ENCODE data around the gene MIF4GD. TPM values are rescaled to one million over a fixed set of nuclear protein-coding genes. Genes with fewer than 3 reads are reported as not detected.

The MIF4GD gene
- total and polyA plus RNA-seq, 9 of the 15 experiments (the other 6 are each of a cell fraction or from before 2014, with no cell fraction given) = 11.8 to 63.8 (median 28.1) TPM

DNA sequence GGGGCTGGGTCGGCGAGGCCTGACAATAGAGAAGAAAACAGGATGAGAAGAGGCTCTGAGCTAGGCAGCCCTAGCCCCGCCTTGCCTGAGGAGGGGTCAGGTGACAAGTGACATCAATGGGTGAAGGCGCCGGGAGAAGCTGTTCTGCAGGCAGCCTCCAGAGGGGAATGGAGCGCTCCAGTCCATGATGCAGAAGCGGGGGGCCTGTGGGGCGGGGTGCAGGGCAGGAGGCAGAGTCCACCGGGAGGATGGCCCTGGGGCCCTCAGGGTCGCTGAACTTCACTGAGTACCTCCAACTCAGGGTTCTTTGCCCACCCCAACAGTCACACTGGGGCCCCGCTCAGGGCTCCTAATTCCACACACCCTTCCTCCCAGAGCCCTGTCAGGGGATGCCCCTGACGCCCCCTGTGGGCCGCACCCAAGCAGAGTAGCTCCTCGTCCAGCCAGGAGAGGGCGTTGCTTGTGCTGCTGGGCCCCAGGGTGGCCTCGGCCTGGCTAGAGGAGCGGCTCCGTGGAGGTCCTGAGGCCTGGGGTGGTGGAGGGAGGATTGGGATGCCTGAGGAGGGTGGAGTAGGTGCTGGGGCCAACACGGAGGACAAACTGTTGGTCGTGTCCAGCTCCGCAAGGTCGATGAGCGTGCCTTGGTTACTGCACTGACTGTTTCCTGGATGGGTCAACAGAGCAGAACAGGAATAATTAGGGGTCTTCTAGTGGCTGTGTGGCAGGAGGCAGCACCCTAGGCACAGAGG, 30.5 kb downstream of the MIF4GD start (continued):
- TF ChIP-seq, protein P1, sequence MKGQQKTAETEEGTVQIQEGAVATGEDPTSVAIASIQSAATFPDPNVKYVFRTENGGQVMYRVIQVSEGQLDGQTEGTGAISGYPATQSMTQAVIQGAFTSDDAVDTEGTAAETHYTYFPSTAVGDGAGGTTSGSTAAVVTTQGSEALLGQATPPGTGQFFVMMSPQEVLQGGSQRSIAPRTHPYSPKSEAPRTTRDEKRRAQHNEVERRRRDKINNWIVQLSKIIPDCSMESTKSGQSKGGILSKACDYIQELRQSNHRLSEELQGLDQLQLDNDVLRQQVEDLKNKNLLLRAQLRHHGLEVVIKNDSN (CRISPR knock-in tag; IDR thresholded peaks at IDR 0.05) = peak; percentile 89
- no peak for TF ChIP-seq SRSF3 (IDR thresholded peaks at IDR 0.05; ENCODE audit: insufficient read depth, low read length)
- TF ChIP-seq PTTG1 (tag; IDR thresholded peaks at IDR 0.05; ENCODE audit: low read depth) = no peak
- no peak for TF ChIP-seq NCOA4 (IDR thresholded peaks at IDR 0.05; ENCODE audit: partially characterized antibody)
- TF ChIP-seq, protein P2, sequence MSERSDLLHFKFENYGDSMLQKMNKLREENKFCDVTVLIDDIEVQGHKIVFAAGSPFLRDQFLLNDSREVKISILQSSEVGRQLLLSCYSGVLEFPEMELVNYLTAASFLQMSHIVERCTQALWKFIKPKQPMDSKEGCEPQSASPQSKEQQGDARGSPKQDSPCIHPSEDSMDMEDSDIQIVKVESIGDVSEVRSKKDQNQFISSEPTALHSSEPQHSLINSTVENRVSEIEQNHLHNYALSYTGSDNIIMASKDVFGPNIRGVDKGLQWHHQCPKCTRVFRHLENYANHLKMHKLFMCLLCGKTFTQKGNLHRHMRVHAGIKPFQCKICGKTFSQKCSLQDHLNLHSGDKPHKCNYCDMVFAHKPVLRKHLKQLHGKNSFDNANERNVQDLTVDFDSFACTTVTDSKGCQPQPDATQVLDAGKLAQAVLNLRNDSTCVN (CRISPR knock-in tag; IDR thresholded peaks at IDR 0.05) = no peak
- no peak for TF ChIP-seq GTF2E2 (tag; IDR thresholded peaks at IDR 0.05)
- no peak for TF ChIP-seq ESRRA (IDR thresholded peaks at IDR 0.05; ENCODE audit: borderline replicate concordance, low read depth)
- TF ChIP-seq ZNF146 (CRISPR knock-in tag; IDR thresholded peaks at IDR 0.05; ENCODE audit: unreplicated experiment) = no peak
- TF ChIP-seq ZSCAN32 (CRISPR knock-in tag; IDR thresholded peaks at IDR 0.05) = no peak
- no peak for TF ChIP-seq ZC3H11A (IDR thresholded peaks at IDR 0.05; ENCODE audit: low read depth, low read length)
- no peak for TF ChIP-seq IRF2 (CRISPR knock-in tag; IDR thresholded peaks at IDR 0.05)
- TF ChIP-seq ZNF165 (CRISPR knock-in tag; IDR thresholded peaks at IDR 0.05; ENCODE audit: borderline replicate concordance) = no peak
- TF ChIP-seq, protein P3, sequence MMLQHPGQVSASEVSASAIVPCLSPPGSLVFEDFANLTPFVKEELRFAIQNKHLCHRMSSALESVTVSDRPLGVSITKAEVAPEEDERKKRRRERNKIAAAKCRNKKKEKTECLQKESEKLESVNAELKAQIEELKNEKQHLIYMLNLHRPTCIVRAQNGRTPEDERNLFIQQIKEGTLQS (IDR thresholded peaks at IDR 0.05) = peak; percentile 13; the same call in 1 of the 2 replicates
- TF ChIP-seq, protein P3 (CRISPR knock-in tag; conservative IDR thresholded peaks at IDR 0.05) = 0 out of 2 replicates have a peak, but pooled peaks have one; percentile 33
- no peak for TF ChIP-seq ZNF347 (CRISPR knock-in tag; IDR thresholded peaks at IDR 0.05; ENCODE audit: low read depth)
- TF ChIP-seq TAL1 (IDR thresholded peaks at IDR 0.05) = no peak
- TF ChIP-seq, protein P4, sequence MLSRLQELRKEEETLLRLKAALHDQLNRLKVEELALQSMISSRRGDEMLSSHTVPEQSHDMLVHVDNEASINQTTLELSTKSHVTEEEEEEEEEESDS (CRISPR knock-in tag; IDR thresholded peaks at IDR 0.05) = no peak
- TF ChIP-seq, protein P5, sequence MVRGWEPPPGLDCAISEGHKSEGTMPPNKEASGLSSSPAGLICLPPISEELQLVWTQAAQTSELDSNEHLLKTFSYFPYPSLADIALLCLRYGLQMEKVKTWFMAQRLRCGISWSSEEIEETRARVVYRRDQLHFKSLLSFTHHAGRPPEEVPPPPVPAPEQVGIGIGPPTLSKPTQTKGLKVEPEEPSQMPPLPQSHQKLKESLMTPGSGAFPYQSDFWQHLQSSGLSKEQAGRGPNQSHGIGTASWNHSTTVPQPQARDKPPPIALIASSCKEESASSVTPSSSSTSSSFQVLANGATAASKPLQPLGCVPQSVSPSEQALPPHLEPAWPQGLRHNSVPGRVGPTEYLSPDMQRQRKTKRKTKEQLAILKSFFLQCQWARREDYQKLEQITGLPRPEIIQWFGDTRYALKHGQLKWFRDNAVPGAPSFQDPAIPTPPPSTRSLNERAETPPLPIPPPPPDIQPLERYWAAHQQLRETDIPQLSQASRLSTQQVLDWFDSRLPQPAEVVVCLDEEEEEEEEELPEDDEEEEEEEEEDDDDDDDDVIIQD (CRISPR knock-in tag; IDR thresholded peaks at IDR 0.05) = no peak
- TF ChIP-seq CSDE1 (IDR thresholded peaks at IDR 0.05) = no peak
- no peak for TF ChIP-seq ESRRB (CRISPR knock-in tag; IDR thresholded peaks at IDR 0.05; ENCODE audit: borderline replicate concordance)
- no peak for TF ChIP-seq RFX7 (CRISPR knock-in tag; IDR thresholded peaks at IDR 0.05)
- TF ChIP-seq MTA3 (IDR thresholded peaks at IDR 0.05; ENCODE audit: borderline replicate concordance) = 0 out of 2 replicates have a peak, but pooled peaks have one; percentile 79
- no peak; a peak in 1 of 4 replicates for TF ChIP-seq RCOR1 (IDR thresholded peaks at IDR 0.05; ENCODE audit: borderline replicate concordance in 1 of 2, low read depth in 2 of 2, low read length in 2 of 2)
- no peak for TF ChIP-seq MIER1 (IDR thresholded peaks at IDR 0.05; ENCODE audit: low read depth)
- TF ChIP-seq ARNT (IDR thresholded peaks at IDR 0.05) = peak in 1 of 2 experiments; percentile 70; a peak in 1 of 4 replicates

Data from K562 (cell line).